DMS153 treated with DMSO at 0.1 percent for 48 hours (cell line): Measurements from ENCODE around the gene MAD1L1.
A peak's percentile ranks its signal among the peaks of the same experiment; 100 is the strongest.
"Not testable (repeated sequence)": the region's sequence is repeated elsewhere in the genome, so short reads cannot be mapped to it uniquely, and the experiment has no call there.

Experiments used
- DNase-seq: peaks from one replicate; lab custom pipeline; 2025; ENCODE audit not compliant: unreplicated experiment; lab: John Stamatoyannopoulos, UW

The MAD1L1 gene

DNA sequence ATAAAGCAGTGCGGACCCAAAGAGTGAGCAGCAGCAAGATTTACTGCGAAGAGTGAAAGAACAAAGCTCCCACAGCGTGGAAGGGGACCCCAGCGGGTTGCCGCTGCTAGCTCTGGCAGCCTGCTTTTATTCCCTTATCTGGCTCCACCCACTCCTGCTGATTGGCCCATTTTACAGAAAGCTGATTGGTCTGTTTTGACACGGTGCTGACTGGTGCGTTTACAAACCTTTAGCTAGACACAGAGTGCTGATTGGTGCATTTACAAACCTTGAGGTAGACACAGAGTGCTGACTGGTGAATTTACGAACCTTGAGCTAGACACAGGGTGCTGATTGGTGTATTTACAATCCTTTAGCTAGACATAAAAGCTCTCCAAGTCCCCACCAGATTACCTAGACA lies 256.2 kb downstream of the MAD1L1 start:
- DNase-seq = not testable (repeated sequence)

GRCh38 chr7:1975581-1975980 lies 257.2 kb downstream of the MAD1L1 start:
- no peak for DNase-seq

DNA sequence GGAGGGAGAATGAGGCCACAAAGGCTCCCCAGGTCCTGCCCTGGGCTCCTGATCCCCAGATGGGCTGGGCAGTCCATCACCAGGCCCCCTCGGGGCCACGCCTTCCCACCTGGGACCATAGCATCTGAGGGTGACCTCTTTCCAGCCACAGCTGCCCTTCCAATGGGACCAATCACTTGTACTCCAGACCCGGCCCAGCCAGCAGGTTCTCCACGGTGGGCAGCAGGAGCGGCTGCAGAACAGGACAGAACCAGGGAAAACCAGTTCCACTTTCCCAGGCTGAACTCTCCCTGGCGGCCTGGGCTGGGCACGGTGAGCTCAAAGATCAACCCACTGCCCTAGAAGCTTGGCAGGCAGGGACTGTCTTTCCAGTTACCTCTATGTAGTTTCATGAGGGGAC lies 257.6 kb downstream of the MAD1L1 start:
- DNase-seq = no peak

DNA sequence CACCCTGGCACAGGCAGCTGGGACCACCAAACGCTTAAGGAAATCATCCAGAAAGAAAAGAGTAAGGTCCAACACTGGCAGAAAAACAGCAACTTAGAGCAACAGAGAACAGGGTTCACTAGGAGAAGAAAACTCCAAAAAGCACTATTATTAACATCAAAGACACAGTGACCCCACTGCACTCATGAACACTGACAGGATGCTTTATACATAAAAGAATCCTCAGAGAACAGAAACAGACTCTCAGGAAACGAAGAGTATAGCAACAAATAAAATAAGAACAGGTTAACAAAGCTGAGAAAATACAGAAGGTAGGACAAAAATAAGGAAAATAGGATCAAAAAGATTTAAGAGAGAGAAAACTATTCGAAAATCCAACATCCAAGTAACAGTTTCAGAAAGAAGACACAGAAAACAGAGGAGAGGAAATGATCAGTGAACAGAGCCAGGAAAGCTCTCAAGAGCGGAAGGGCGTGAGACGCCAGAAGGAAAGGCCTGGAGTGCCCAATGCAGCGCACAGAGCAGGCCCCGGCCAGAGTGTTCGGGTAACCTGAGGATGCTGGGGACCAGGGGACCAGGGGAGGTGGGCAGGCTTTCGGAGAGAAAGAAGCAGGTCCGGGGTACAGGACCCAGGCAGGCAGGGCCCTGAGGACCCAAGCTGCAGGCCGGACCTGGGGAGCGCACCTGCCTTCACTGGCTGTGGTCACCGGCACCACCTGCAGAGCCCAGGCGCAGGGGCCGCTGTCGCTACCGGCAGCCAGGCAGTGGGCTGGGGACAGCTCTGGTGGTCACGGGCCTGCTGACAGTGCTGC lies 258.2 kb downstream of the MAD1L1 start:
- DNase-seq = no peak

DNA sequence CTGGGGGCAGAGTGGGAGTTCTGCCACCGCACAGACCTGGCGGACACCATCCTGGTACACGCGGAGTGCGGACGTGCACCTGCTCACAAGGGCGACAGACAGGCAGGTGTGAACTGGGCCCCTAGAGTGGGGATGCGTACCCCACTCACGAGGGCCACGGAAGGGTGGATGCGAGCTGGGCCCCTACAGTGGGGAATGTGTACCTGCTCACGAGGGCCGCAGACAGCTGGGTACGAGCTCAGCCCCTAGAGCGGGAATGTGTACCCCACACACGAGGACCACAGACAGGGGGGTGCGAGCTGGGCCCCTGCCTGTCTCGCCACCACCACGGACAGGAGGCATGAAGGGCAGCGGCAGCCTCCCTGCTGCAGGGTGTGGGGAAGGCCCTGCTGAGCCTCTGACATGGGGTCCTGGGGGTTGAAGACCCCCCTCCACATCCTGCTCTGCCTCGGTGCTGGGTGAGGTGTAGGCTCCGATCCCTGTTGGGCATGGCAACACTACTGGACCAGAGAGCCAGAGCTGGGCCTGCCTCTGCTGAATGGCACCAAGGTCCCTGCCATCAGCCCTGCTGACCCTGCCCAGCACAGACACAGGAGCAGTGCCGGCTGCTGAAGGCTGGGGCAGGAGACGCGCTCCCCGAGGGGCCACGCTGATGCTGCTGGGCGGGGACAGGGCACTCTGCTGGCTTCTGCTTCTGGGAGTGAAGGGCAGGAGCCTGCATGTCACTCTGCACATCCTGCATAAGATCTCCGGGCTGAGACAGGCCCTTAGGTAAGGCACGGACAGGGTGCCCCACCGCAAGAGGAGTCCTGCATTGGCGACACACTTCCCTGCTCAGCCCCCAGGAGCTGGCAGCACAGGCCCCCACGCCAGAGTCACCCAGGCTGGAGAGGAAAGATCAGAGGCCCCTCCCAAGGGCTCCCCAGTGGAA lies 259.2 kb downstream of the MAD1L1 start:
- no peak for DNase-seq

DNA sequence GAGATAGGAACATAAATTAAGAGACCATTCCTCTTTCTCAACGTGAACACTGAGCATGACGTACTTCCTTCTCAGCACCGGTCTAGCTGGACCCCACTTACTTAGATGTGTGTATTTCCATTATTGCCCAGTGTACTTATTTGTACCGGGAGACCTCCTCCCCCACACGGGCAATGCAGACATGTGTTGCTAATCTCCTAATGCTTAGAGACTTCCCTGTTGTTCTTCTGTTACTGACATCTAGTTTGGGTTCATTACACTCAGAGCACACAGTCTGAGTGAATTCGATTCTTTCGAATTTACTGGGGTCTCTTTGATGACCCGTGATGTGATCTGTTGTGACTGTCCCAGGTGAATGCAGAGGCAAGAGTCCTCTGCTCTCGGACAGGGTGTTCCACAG lies 260.0 kb downstream of the MAD1L1 start:
- DNase-seq = no peak

- DNase-seq = no peak
Observed at GRCh38 chr7:1971946-1972654, 260.6 kb downstream of the MAD1L1 start.

DNA sequence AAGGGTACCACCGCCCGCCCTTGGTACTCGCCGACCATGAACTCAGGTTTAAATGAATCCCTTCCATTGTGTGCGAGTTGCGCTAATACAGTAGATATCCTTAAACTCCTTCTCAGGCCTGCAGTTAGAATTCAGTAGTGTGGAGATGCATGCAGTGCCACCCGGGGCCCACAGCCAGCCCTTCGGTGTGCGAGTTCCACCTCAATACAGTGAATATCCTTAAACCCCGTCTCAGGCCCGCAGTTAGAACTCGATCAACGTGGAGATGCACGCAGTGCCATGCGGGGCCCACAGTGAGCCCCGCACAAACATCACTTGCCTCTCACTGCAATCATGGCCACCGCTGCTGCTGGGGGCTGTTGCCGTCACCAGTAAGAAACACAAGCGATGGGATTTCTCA lies 261.9 kb downstream of the MAD1L1 start:
- no peak for DNase-seq

DNA sequence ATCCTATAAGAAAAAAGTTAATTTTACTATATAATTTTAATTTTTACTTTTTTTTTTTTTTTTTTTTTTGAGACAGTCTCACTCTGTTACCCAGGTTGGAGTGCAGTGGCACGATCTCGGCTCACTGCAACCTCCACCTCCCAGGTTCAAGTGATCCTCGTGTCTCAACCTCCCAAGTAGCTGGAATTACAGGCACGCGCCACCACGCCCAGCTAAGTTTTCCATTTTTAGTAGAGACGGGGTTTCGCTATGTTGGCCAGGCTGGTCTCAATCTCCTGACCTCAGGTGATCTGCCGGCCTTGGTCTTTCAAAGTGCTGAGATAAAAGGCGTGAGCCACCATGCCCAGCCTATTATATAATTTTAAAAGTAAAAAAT lies 262.5 kb downstream of the MAD1L1 start:
- not testable (repeated sequence) for DNase-seq

DNA sequence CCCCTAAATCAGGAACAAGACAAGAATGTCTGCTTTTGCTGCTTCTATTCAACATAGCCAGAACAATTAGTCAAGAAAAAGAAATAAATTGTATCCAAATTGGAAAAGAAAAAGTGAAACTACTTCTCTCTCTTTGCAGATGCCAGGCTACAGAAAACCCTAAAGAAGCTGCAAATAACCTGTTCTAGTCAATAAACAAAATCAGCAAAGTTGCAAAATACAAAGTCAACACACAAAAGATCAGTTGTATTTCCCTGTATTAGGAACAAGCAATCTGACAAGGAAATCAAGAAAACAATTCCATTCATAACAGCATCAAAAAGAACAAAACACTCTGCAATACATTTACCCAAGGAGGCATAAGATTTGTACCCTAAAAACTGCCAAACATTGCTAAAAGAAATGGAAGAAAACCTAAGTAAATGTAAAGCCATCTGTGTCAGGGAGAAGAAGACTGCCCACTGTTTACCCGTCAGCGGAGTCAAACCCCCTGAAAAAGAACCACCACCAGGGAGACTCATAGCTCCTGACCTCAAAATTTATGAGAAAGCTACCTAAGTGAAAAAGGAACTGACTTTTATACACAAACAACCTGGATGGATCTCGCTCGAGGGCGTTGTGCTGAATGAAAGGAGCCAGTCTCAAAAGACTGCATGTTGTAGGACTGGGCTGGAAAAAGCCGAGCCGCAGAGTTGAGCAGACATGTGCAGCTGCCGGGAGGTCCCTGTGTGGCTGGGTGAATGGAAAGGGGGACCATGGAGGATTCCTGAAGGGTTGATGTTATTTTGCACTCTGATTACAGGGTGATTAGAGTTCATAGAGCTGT lies 263.1 kb downstream of the MAD1L1 start:
- no peak for DNase-seq

GRCh38 chr7:1968397-1969111 lies 264.2 kb downstream of the MAD1L1 start:
- DNase-seq = no peak

- DNase-seq = no peak
Observed at GRCh38 chr7:1967512-1968396, 265.0 kb downstream of the MAD1L1 start.

- DNase-seq = peak; percentile 89
Observed at GRCh38 chr7:1966631-1967200, 266.0 kb downstream of the MAD1L1 start.

DNA sequence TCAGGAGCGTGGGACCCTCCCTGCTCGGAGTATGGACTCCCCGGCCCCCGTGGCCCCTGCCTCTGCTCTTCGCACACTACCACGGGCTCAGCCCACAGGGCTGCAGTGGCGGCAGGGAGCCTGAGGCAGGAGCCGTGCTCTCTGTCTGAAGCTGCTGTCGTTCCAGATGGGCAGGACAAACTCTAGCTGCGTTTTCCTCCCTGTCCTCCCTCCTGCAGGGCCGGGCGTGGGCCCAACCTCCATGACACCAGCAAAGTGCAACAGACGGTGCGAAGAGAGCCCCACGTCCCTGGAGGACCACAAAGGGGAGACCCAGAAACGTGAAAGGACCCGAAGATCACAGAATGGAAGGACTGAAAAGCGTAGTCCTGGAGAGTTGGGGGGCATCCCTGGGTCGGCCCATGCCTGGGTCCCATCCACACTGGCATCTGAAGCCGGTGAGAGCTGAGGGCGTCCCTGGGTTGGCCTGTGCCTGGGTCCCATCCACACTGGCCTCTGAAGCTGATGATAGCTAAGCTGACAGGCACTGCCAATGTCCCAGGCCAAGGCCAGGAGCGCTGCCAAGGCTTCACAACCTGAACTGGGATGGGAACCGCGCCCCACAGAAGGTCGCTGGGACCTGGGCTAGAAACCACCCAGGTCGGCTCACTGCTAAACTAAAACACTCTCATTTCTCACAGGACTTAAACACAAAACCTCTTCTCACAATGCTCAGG lies 267.0 kb downstream of the MAD1L1 start:
- no peak for DNase-seq

GRCh38 chr7:1964913-1965578 lies 267.7 kb downstream of the MAD1L1 start:
- no peak for DNase-seq

DNA sequence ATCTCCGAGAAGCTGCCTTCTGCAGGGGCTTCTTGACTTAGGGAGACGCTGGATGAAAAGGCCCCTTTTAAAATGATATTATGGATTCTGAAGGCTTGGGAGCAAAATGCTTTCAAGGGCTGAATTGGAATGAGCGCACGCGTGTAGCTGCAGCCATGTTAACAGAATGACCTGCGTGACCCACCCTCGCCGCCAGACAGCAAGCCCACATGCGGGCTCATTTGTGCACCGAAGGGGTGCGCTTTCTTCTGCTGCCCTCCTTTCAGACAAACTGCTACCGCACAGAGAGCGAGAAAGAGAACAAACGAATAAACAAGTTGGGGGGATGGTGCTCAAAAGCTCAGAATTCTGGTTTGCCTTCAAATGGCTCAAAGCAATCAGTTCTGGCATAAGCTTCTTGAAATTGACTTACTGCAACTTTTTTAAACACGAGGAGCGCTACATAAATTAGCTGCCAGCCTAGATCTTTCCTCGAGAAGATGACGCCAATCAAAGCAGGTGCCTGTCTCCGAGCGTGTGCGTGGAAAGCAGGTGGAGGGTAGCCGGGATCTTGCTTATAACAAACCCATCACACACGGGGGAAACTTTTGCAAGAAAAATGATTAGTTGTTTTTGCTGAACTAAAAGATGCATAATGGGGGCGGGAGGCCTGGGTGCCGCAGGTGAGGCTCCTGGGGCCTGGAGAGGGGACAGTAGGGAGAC lies 268.4 kb downstream of the MAD1L1 start:
- no peak for DNase-seq

GRCh38 chr7:1963575-1963974 lies 269.2 kb downstream of the MAD1L1 start:
- DNase-seq = no peak
